NOMO-1 (cell line): ENCODE results near the gene SLC16A5.
"Not testable (repeated sequence)": the region's sequence is repeated elsewhere in the genome, so short reads cannot be mapped to it uniquely, and the experiment has no call there.

Source experiments
- DNase-seq, 2 experiments: peaks; one replicate each; lab custom pipeline; 2025; ENCODE audit not compliant: unreplicated experiment in 2 of 2; lab: John Stamatoyannopoulos, UW

SLC16A5 gene

DNA sequence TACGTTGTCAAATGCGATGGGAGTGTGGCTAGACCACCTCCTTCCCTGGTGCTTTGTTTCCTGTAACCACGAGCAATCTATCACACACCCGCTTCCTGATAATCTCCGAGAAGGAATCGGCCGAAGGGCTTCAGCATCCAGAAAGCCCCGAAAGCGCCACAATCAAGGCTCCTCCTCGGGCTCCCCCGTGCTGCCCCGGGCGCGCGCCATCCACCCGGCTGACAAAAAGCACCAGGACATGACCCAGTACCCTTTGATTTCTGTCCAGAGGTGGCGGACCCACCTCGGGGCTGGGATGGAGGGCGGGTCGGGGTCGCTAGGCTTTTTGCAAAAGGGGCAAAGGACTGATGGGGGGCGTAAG, 21.3 kb downstream of the SLC16A5 start:
- no peak for DNase-seq

- peak; percentile 86 to 88 for DNase-seq
Measured at GRCh38 chr17:75109407-75110233, 21.9 kb downstream of the SLC16A5 start, which contains the start of gene ARMC7. ARMC7 (plus strand) TSS chr17:75109969; CDS start chr17:75110289, 320 bp downstream.

- peak; percentile 24 to 43 for DNase-seq
Measured at GRCh38 chr17:75110234-75110937, 22.6 kb downstream of the SLC16A5 start.

DNA sequence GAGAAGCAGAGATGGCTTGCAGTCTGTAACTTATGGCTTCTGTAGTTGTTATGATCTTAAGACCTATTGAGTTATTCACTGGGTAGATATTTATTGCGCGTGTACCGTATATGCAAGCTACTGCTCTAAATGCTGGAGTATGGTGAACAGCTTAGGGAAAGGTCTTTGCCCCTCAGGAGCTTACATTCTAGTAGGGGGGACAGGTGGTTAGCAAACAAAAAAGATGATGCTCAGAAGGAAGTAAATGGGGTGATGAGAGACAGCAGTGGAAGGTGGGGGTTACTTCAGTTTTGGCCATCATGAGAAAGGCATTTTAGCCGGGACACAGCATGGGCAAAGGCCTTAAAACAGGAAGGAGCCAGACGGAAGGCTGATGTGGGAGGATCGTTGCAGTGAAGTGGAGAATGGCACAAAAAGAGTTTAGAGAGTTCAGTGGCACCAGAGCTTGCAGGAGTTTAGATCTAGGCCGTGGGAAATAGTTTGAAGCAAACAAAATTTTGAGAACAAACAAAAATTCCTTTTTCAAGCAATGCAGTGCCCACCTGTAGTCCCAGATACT, 24.1 kb downstream of the SLC16A5 start:
- no peak for DNase-seq

DNA sequence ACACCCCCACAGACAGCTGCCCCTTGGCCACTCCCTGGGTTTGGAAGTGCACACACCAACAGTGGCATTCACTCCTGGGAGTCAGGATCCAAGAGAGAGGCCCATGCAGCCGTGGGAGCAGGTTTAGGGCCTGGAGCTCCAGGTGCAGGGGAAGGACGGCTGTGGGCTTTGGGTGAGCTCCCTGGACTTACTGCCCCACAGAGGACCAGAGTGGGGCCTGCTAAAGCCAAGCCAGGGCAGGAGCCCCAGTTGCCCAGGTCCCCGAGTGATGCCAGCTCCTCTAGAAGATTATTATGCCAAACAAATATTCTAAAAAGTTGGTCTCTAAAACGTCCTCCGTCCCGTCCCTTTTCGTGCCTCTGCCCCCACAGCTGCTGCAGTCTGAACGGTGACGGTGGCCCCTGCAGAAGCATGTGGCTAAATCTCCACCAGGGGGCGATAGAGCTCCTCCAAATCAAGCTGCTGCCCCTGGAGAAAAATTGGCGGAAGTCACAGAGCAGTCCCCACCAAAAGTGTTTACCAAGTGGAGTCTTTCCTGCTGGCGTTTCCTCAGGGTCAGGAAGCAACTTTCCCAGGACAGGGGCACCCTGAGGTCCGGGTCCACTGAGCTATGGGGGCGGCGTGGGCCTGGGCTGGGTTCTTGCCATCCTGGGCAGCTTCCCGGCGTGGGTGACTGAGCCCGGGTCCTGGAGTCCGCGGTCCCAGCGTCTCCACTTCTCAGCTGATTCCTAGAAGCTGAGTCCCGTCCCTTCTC, 26.2 kb downstream of the SLC16A5 start:
- DNase-seq = peak; percentile 64 to 91

- DNase-seq = no peak
Measured at GRCh38 chr17:75114552-75115314, 27.0 kb downstream of the SLC16A5 start.

GRCh38 chr17:75115555-75115954, 27.8 kb downstream of the SLC16A5 start:
- no peak for DNase-seq

DNA sequence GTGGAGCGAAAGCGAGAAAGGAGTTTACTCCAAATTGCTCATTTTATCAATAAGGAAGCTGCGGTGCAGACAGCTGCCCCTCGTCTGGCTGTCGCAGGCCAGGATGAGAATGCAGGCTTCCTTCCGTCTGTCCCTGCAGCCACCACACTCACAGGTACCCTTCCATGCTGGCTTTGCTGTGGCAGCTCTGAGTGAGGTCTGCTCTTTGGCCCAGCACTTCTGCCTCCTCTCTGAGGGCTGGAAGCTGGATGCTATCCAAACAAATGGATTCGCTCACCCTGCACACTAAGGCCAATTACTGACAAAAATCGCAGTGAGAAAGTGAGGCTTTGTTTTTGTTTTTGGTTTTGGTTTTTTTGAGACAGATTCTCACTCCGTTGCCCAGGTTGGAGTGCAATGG, 29.0 kb downstream of the SLC16A5 start:
- no peak for DNase-seq

GRCh38 chr17:75118307-75118706, 30.6 kb downstream of the SLC16A5 start:
- DNase-seq = no peak

GRCh38 chr17:75124041-75124818, 36.5 kb downstream of the SLC16A5 start:
- DNase-seq = no peak

DNA sequence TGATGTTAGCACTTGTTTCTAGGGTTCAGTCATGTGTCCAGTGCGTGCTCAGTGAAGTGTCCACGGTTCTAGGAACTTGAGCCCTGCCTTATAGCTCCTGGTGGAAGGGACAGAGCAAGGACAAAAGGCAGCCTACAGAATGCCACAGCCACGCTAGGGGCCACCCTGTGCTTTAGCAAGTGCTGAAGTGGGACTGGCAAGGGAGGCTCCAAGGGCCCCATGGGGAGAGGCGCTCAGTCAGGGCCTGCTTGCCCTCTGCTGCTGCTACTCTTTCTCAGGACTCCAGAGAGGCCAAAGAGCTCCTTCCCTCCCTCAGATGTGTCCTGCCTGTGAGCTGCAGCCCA, 37.0 kb downstream of the SLC16A5 start:
- DNase-seq = no peak

GRCh38 chr17:75125984-75126383, 38.2 kb downstream of the SLC16A5 start:
- DNase-seq = no peak

DNA sequence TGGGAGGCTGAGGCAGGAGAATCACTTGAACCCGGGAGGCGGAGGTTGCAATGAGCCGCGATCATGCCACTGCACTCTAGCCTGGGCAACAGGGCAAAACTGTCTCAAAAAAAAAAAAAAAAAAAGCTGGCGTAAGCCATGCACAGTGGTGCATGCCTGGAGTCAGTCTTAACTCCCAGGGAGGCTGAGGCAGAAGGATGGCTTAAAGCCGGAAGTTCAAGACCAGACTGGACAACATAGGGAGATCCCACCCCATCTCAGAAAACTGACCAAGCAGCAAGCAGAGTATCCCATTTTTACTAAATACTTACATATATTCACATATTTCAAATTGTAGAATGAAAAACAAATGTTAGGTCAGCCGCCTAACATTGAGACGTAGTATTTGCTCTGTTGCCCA, 39.2 kb downstream of the SLC16A5 start:
- no peak for DNase-seq

- not testable (repeated sequence) for DNase-seq
Measured at GRCh38 chr17:75127936-75128335, 40.2 kb downstream of the SLC16A5 start.

- DNase-seq = no peak
Measured at GRCh38 chr17:75128694-75129505, 41.1 kb downstream of the SLC16A5 start.

DNA sequence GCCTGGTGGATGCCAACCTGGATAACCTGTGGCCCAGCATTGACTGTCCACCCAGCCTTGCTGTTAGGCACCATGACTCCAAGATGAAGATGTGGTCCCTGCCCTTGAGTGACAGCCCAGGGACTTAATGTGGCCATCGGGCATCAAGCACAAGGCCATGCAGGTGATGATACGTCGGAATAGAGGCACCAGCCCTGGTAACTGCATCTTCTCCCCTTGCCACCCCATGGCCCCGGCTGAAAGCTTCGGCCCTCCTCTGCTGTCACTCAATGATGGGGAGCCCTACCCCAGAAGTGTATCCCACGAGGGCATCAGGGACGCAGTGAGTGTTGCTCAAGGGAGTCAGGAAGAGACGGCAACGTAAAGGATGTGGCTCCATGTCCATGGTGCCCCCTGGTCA, 41.8 kb downstream of the SLC16A5 start:
- DNase-seq = no peak

- DNase-seq = no peak
Measured at GRCh38 chr17:75130059-75130631, 42.4 kb downstream of the SLC16A5 start.

DNA sequence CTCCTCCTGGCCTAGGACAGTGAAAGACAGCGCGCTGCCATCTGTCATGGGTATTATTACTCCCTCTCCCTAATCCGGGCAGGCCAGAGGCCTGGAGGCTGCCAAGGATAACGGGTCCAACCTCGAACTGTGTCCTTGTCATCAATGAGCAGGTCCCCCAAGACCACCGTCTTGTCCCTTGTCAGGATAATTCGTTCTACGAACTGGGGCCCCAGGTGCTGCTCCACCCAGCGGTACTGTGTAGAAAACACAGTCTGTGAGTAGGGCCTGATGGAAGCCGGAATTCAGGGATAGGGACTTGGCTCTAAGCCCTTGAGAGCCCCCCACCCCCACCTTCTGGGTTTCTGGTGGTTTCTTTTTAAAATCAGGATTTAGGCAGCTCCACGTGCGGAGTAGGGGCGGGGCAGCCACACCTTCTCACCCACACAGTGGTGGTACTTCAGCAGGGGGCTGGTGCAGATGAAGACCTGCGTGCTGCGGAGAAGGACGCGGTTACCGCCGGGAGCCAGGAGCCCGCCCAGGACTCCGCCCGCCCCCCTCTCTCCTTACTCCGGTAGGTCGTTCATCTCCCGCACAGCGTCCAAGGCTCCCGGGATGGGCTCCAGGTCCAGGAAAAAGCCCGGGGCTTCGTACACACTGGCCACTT, 43.0 kb downstream of the SLC16A5 start:
- DNase-seq = peak; percentile 28 to 49
